Mesothelial cell of epicardium (in vitro differentiated cells): Measurements from ENCODE around the gene EIF3K. TPM values are rescaled to one million over a fixed set of nuclear protein-coding genes. Genes with fewer than 3 reads are reported as not detected.

Experiments used
- DNase-seq, 2 experiments: peaks; one replicate each; pipeline ENCODE4 v3.0.0; 2021; ENCODE audit warnings: low spot score in 2 of 2; ENCODE audit not compliant: unreplicated experiment in 2 of 2
- H3K27ac Mint-ChIP-seq: 2 replicates; pipeline ENCODE4 v1.8.0; 2021; ENCODE audit warnings: mixed read lengths
- H3K27me3 Mint-ChIP-seq: 2 replicates; pipeline ENCODE4 v1.8.0; 2021; ENCODE audit warnings: low read depth, mixed read lengths
- H3K36me3 Mint-ChIP-seq: 2 replicates; pipeline ENCODE4 v1.8.0; 2021; ENCODE audit warnings: mixed read lengths
- H3K4me1 Mint-ChIP-seq: 2 replicates; pipeline ENCODE4 v1.8.0; 2021; ENCODE audit warnings: mixed read lengths
- H3K4me3 Mint-ChIP-seq: 2 replicates; pipeline ENCODE4 v1.8.0; 2021; ENCODE audit warnings: mild to moderate bottlenecking, moderate library complexity, mixed read lengths
- H3K9me3 Mint-ChIP-seq: 2 replicates; pipeline ENCODE4 v1.8.0; 2021; ENCODE audit warnings: mixed read lengths
- total RNA-seq: library from RNA; stranded (reverse); gene quantifications from 3 replicates; pipeline ENCODE4 v1.2.1, GENCODE V29; 2021
- TF ChIP-seq, protein P1 (sequence below): fragments of 200-600 bp; sonication (generic); IDR thresholded peaks from one replicate; pipeline ENCODE4 v1.5.0; 2021; ENCODE audit warnings: antibody characterized with exemption; ENCODE audit not compliant: unreplicated experiment

Gene EIF3K
- total RNA-seq, 1 donor from 2014 or later, result 198 TPM

DNA sequence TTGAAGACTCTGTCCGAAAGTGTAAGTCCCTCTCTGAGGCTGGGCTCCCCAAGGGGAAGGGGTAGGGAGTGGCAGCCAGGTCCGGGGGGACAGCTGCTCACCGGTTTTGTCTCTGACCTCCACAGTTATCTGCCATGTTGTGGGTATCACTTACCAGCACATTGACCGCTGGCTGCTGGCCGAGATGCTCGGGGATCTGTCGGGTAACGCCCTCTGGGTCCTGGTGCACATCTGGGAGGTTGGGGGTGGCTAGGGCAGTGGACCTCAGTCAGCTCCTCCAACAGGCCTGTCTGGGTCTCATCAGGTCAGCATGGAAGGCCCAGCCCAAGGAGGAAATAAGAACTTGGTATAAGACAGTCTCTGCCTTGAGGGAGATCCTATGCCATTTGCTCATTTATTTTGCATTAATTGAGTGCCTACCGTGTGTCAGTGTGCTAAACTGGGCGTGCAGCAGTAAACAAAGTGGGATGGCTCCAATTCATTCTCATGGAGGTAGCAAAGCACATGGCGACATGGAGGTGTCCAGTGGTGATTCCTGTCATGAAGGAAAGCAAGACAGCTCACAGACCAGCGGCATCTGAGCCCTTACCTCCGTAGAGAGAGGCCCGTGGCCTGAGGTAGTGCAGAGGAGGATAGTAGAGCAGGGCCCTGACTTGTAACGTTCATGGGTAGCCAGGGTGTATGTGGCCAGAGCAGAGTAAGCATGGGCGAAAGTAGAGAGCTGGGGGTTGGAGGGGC lies 13.7 kb downstream of the EIF3K start:
- H3K27me3 Mint-ChIP-seq, result no peaks in the 10 kb centered on the region
- H3K4me1 Mint-ChIP-seq, result peaks cover 2% of the 10 kb centered on the region
- no peak overlapping the region for H3K4me3 Mint-ChIP-seq
- DNase-seq, result no peak
- H3K36me3 Mint-ChIP-seq, result peaks cover 29% of the 10 kb centered on the region
- TF ChIP-seq, protein P1, sequence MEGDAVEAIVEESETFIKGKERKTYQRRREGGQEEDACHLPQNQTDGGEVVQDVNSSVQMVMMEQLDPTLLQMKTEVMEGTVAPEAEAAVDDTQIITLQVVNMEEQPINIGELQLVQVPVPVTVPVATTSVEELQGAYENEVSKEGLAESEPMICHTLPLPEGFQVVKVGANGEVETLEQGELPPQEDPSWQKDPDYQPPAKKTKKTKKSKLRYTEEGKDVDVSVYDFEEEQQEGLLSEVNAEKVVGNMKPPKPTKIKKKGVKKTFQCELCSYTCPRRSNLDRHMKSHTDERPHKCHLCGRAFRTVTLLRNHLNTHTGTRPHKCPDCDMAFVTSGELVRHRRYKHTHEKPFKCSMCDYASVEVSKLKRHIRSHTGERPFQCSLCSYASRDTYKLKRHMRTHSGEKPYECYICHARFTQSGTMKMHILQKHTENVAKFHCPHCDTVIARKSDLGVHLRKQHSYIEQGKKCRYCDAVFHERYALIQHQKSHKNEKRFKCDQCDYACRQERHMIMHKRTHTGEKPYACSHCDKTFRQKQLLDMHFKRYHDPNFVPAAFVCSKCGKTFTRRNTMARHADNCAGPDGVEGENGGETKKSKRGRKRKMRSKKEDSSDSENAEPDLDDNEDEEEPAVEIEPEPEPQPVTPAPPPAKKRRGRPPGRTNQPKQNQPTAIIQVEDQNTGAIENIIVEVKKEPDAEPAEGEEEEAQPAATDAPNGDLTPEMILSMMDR, result no peak
- H3K27ac Mint-ChIP-seq, result no peak overlapping the region
- H3K9me3 Mint-ChIP-seq, result no peaks in the 10 kb centered on the region

DNA sequence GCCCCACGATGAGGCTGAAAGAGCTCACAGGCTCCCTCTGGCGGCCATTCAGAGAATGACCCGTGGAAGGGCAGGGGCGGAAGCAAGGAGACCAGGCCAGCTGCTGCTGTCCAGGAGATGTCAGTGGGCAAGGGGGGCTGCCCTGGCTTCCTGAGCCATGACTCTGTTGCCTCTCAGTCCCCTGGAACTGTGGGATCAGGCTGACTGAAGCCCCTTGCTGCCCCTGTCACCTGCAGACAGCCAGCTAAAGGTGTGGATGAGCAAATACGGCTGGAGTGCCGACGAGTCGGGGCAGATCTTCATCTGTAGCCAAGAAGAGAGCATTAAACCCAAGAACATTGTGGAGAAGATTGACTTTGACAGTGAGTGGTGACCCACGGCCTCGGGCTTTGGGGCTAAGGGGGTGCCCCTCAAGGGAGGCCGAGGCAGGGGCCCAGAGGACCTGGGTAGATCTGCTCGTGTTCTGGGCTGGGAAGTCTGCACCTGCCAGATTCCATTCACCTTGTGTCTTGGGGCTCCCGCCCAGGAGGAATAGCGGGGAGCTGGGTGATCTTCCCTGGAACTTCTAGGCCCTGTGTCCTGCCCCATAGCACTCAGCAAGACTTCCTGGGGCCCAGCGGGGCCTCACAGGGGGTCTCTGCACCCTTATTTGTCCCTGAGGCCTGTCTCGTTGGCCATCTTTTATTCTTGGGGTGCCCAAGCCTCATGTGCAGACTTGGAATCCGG lies 15.9 kb downstream of the EIF3K start:
- Mint-ChIP-seq H3K36me3 (peaks cover 17% of the 10 kb centered on the region), H3K27me3 (no peaks in the 10 kb centered on the region), H3K4me1 (peaks cover 2% of the 10 kb centered on the region), H3K27ac (peak overlapping the region; percentile 54), H3K9me3 (no peaks in the 10 kb centered on the region), H3K4me3 (no peak overlapping the region)
- DNase-seq, result peak; percentile 59 to 88
- TF ChIP-seq, protein P1, result peak; percentile 89

DNA sequence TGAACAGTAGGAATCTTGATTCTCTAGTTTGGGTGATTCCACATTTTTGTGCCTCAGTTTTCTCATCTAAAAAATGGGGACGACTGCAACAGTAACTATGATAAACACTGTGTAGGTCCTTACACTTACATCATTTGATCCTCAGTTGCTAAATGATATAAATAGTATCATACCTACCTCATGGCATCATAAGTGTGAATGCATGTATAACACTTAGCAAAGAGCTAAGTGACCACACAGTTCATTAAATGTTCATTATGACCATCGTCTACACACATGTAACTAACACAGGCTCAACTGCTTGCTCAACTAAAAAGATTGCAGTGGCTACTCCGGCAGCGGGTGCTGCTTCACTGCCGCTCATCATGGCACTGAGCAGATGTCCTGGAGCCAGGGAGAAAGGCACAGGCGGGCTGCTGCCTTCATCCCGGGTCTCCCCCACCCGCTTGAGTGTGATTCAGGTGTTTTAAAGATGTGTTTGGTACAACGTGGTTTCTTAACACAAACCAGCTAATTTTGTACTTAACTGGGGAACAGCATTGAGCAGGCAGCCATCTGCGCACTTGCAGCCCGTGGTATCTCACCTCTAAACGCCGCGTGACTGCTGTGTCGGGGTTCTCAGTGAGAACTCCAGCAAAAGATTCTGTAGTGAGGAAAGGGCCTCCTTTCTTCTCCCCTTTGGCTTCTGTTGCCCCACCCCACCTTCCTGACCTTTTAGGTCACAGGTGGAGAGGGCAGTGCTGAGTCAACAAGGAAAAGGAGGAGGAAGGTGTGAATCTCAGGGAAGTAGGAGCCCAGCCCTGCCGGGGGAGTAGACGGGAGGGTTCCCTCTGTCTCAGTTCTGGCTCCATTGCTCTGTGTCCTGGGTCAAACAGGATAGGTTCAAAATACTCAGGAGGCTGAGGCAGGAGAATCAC lies 16.8 kb downstream of the EIF3K start:
- TF ChIP-seq, protein P1, result no peak
- no peak for DNase-seq
- H3K36me3 Mint-ChIP-seq, result peaks cover 16% of the 10 kb centered on the region
- no peak overlapping the region for H3K4me3 Mint-ChIP-seq
- H3K4me1 Mint-ChIP-seq, result peaks cover 2% of the 10 kb centered on the region
- no peaks in the 10 kb centered on the region for H3K27me3 Mint-ChIP-seq
- no peak overlapping the region for H3K27ac Mint-ChIP-seq
- no peaks in the 10 kb centered on the region for H3K9me3 Mint-ChIP-seq

DNA sequence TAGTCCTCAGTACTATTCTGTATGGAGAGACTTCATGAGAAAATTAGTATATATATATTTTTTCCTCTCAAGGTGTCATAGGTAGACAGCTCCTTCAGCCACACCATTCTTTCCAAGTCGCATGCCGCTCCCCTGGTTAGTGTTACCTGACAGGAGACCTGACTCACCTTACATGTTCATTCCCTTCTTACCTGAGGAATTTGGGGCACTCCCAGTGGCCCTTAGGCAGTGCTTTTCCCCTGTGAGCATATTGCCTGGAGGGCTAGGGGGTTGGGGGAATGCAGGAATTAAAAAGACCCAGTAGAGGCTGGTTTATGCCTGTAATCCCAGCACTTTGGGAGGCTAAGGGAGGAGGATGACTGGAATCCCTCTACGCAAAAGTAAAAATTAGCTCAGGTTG lies 19.5 kb downstream of the EIF3K start:
- Mint-ChIP-seq H3K4me3 (no peak overlapping the region), H3K36me3 (peaks cover 7% of the 10 kb centered on the region), H3K27me3 (no peaks in the 10 kb centered on the region), H3K27ac (no peak overlapping the region), H3K4me1 (peaks cover 2% of the 10 kb centered on the region), H3K9me3 (no peaks in the 10 kb centered on the region)
- TF ChIP-seq, protein P1, result no peak
- DNase-seq, result no peak

DNA sequence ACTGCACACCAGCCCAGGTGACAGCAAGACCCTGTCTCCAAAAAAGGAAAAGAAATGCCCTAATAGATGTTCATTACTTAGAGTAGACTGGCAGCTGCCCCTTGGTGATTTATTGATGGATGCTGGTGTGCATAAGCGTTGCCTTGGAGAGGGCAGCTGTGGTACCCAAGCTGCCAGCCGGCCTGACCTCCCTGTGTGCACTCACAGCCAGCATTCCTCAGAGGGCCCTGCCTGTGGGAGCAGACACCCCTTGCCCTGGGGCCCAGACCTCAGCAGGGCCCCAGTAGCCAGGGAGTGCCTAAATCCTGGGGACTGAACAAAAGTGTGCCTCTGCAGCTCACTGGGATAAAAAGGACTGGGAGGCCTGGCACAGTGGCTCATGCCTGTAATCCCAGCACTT lies 20.7 kb downstream of the EIF3K start:
- no peaks in the 10 kb centered on the region for H3K27me3 Mint-ChIP-seq
- H3K9me3 Mint-ChIP-seq, result no peaks in the 10 kb centered on the region
- peaks cover 2% of the 10 kb centered on the region for H3K4me1 Mint-ChIP-seq
- H3K27ac Mint-ChIP-seq, result no peak overlapping the region
- TF ChIP-seq, protein P1, result no peak
- H3K36me3 Mint-ChIP-seq, result peaks cover 4% of the 10 kb centered on the region
- no peak overlapping the region for H3K4me3 Mint-ChIP-seq
- no peak for DNase-seq
